ENCODE measurements around the gene TSPAN4.

TSPAN4 gene

GRCh38 chr11:850775-851763 lies 8.4 kb downstream of the TSPAN4 start:
- no peak for DNase-seq (ENCODE audit: low read depth)

DNA sequence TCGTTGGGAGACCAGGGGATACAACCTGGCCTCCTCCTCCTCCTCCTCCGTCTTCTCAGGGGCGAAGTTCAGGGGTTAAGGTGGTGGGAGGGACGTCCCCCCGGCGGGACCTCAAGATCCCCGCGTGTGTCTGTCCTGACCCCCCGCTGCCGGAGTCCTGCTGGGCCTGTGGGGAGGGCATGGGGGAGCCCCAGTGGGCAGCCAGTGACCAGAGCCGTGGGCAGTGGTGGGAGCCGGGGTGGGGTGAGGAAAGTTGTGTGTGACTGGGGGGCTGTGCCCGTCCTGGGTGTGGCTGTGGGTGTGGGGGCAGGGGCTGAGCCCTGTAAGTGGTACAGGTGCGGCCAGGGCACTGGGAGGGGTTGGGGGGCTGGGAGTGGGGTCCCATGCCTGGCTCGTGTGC lies 10.1 kb downstream of the TSPAN4 start:
- no peak for DNase-seq (ENCODE audit: low read depth)

- no peak for DNase-seq (ENCODE audit: low read depth)
These were observed 11.2 kb downstream of the TSPAN4 start for GRCh38 chr11:853682-854448.

GRCh38 chr11:854601-855329 lies 12.1 kb downstream of the TSPAN4 start:
- no peak for DNase-seq (ENCODE audit: low read depth)

DNA sequence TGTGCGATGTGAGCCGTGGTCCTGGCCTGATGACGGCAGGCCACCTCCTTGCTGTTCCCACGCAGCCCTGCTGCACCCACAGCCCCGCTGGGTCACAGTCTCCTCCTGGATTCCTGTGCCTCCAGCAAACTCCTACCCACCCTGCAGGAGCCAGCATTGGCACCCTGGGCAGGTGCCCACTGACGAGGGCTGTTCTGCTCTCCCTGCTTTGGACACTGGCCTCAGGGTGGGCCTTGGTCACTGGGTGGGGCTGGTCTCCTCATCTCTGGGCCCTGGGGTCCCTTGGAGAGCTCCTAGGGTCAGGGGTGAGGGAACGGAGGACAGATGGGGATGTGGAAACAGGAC lies 12.7 kb downstream of the TSPAN4 start:
- no peak for DNase-seq (ENCODE audit: low read depth)

DNA sequence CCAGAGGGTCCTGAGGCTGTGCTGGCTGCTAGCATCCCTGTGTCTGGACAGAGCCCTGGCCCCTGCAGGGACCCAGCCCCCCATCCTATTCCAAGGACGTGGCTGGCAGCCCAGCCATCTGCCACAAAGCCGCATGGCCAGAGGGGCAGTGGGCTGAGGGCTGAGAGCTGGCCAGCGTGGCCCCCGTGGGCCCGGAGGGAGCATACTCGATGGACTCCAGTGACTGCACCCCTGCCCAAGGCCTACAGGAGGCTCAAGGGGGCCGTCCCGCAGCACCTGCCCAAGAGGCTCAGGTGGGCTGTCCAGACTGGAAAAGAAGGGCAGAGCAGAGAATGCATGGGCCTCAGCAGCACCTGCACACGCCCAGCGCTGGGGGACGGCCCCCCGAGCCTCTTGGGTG lies 13.1 kb downstream of the TSPAN4 start:
- no peak for DNase-seq (ENCODE audit: low read depth)

- DNase-seq (ENCODE audit: low read depth) = no peak
These were observed 13.7 kb downstream of the TSPAN4 start for GRCh38 chr11:856397-856796.

DNA sequence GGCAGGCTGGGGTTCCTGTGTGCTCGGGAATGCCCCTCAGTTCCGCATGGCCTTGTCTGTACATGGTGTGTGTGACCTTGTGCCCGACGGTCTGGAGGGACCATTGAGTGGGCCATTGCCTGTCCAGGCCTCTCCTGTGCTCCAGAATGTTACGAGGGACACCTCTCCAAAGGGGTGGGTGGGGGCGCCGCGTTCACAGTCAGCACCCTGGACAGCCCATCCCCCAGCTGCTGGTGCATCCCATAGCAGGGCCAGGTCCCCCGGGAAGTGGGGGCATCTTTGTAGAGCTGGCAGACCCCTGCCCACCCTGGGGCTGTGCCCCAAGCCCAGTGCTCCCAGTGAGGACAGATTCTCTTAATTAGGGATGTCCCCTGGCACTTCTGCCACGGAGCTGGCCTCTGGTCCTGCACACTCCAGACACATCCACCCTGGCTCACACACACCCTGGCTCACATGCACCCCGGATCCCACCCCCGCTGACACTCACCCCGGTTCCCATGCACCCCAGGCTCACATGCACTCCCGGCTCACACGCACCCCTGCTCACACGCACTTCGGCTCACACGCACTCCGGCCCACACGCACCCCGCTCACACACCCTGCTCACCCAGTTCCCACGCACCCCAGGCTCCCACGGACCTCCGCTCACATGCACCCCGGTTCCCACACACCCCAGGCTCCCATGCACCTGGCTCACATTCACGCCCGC lies 15.6 kb downstream of the TSPAN4 start:
- DNase-seq (ENCODE audit: low read depth) = no peak

DNA sequence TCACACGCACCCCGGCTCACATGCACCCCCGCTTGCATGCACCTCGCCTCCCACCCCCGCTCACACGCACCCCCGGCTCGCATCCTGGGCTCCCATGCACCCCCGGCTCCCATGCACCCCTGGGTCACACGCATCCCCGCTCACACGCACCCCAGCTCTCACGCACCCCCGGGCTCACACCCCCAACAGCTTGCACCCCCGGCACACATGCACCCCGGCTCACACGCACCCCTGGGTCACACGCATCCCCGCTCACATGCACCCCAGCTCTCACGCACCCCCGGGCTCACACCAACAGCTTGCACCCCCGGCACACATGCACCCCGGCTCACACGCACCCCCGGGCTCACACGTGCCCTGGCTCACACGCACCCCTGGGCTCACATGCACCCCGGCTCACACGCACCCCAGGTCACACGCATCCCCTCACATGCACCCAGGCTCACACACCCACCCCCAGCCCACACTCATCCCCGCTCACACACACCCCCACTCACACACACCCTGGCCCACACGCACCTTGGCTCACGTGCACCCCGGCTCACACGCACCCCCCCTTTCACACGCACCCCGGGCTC lies 16.2 kb downstream of the TSPAN4 start:
- DNase-seq (ENCODE audit: low read depth) = no peak

- no peak for DNase-seq (ENCODE audit: low read depth)
These were observed 16.9 kb downstream of the TSPAN4 start for GRCh38 chr11:859394-860131.

GRCh38 chr11:860234-861104 lies 17.8 kb downstream of the TSPAN4 start:
- no peak for DNase-seq (ENCODE audit: low read depth)

DNA sequence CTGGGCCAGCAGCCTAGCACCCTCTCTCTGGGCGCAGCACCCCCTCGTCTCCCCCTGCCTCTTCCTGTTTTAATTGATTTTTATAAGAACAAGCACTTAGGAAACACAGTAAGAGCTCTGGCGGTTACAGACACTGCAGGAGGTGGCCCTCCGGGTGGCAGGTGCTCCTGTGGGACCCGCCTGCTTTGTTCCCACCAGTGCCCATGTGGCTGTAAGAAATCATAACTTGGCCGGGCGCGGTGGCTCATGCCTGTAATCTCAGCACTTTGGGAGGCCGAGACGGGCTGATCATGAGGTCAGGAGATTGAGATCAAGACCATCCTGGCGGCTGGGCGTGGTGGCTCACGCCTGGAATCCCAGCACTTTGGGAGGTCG lies 18.4 kb downstream of the TSPAN4 start:
- DNase-seq (ENCODE audit: low read depth) = no peak

DNA sequence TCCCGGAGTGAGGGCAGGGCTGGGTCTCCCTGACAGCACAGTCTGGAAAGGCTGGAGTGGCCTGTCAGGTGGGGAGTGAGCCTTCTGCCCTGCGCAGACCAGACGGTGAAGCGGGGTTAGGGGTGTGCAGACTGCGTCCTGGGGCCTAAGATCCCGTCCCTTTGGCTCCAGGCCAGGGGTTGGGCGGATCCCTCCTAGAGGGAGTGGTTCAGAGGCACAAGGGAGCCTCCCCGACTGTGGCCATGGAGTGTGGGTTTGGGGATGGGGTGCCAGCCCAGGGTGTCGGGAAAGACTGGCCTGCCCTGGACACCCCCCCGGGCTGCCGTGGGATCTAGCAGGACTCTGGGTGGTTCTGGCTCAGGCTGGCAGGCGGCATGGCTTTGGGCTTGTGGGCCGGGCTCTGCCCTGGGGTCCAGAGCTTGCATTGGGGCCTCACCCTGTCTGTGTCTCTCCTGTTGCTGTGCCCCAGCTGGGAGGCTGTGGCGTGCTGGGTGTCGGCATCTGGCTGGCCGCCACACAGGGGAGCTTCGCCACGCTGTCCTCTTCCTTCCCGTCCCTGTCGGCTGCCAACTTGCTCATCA lies 19.5 kb downstream of the TSPAN4 start:
- no peak for DNase-seq (ENCODE audit: low read depth)

- DNase-seq (ENCODE audit: low read depth) = no peak
These were observed 20.0 kb downstream of the TSPAN4 start for GRCh38 chr11:862696-863022.

- no peak for DNase-seq (ENCODE audit: low read depth)
These were observed 20.6 kb downstream of the TSPAN4 start for GRCh38 chr11:863023-863909.

GRCh38 chr11:863910-864827 lies 21.5 kb downstream of the TSPAN4 start:
- DNase-seq (ENCODE audit: low read depth) = no peak

- no peak for DNase-seq (ENCODE audit: low read depth)
These were observed 22.2 kb downstream of the TSPAN4 start for GRCh38 chr11:864898-865297.
